DMS79 treated with DMSO at 0.1 percent for 48 hours (cell line): ENCODE data around the gene F2RL1.
"Not testable (repeated sequence)": the region's sequence is repeated elsewhere in the genome, so short reads cannot be mapped to it uniquely, and the experiment has no call there.

Experiments used
- DNase-seq: peaks from one replicate; lab custom pipeline; 2025; lab: John Stamatoyannopoulos, UW

Gene F2RL1

DNA sequence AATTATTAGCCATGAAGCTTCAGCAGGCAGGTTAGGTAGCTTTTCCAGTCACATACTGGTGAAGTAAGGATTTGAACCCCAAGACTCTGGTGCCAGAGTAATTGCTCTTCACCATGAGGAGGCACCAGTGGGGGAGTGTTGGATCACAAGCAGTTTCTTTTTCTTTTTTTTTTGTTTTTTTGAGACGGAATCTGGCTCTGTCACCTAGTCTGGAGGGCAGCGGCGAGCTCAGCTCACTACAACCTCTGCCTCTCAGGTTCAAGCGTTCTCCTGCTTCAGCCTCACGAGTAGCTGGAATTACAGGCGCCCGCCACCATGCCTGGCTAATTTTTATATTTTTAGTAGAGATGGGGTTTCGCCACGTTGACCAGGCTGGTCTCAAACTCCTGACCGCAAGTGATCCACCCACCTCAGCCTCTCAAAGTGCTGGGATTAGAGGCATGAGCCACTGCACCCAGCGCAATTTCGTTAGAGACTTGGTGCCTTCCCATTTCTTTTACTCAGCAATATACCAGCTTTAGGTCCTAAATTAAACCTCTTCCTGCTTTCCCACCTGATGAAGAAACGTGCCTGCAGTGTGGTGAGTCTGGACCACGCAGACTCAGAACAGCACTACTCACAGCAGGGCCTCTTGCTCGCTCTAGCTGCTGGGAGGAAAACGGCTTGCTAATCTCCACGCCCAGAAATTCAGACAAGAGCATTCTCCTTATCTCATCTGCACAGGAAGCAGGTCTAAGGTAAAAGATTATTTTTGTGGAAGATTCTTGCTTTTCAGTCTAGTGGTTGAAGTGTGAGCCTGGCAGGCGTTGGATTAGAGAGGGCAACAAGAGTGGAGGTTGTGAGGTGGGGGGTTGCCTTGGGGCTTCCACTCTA, 30.8 kb downstream of the F2RL1 start, which contains the start of gene S100Z:
S100Z (plus strand) TSS at position 596 of the 873 bp plus-strand sequence. CDS start 25,346 bp downstream, outside the sequence.
- DNase-seq: no peak

DNA sequence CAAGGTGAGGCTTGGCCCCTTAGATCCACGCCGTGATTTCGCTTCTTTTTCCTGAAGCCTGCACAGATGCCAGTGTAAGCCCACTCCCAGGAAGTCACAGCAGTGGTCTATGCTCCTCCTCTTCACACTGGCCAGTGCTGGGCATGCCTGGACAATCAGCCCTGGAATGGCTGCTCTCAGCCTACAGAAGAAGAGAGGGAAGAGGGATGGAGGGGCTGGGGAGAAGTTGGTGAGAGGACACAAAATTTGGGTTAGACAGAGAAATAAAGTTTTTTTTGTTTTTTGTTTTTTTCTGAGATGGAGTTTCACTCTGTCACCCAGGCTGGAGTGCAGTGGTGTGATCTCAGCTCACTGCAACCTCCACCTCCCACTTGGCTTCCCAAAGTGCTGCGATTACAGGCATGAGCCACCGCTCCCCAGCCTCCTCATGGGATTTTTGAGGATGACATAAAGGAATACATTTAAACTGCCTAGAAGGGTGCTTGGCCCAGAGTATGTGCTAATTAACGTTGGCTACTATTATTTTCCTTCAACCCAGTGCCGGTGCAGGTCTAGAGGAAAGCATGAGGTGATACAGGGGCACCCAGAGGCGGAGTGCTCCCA, 31.8 kb downstream of the F2RL1 start:
- DNase-seq: no peak

DNA sequence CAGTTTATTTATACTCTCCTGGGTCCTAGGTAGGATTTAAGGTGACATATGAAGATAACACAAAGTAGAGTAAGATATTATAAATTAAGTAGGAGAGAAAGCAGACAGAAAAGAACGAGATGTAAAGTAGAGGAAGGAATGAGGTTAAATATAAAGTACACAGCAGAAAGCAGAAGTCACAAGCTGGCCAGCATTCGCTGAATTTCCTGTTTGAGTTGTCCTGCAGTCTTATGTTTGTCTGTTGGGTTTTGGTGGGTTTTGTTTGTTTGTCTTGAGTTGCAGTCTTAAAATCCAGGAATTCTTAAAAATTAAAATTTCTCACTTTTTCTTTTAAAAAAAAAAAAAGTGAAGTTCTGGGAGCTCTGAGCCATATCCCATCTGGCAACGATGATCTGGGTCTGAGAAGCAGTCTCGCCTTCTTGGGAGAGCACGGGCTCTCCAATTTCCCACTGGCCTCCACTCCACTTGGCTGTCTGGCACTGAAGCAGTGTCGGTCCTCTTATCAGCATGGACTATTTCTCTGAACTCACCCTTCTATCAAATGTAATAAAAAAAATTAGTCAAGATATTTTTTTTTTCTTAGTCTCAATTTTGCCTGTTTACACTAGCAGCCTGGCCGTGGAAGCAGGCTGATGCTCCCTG, 33.0 kb downstream of the F2RL1 start:
- no peak for DNase-seq

DNA sequence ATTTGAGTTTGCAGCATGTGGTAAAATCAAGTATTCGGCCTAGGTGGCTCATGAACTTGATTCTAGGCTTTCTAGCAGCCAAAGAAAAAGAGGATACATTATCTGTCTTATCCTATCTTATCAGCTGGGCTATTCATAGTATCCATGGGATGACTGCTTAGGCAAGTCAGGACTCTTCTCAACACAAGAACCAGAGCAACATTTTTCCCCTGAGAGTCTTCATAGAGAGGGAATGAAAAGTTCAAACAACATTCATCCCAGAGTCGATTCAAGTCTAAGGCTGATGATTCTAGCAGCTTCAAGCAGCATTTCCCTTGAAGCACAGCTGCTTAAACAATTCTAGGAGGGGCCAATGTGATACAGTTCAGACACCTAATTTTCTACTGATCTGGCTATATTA, 33.9 kb downstream of the F2RL1 start:
- DNase-seq: no peak

DNA sequence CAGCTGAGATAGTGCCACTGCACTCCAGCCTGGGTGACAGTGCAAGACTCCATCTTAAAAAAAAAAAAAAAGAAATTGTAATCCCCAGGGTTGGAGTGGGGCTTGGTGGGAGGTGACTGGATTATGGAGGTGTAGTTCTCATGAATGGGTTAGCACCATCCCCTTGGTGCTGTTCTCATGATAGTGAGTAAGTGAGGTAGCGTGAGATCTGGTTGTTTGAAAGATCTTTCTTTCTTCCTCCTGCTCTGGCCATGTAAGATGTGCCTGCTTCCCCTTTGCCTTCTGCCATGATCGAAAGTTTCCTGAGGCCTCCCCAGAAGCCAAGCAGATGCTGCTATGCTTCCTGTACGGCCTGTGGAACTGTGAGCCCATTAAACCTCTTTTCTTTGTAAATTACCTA, 34.9 kb downstream of the F2RL1 start:
- DNase-seq: not testable (repeated sequence)

DNA sequence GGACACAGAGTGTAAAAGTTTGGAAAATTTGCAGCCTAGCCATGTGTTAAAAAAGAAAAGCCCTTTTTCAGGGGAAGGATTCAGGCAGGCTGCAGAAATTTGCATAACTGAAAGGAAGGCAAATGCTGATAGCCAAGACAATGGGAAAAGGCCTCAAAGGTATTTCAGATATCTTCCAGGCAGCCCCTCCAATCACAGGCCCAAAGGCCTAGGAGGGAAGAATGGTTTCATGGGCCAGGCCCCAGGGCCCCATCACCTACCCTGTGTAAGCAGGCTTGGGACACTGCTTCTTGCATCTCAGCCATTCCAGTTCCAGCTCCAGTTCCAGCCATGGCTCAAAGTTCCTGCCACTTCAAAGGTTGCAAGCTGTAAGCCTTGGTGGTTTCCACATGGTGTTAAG, 35.8 kb downstream of the F2RL1 start:
- DNase-seq: no peak

DNA sequence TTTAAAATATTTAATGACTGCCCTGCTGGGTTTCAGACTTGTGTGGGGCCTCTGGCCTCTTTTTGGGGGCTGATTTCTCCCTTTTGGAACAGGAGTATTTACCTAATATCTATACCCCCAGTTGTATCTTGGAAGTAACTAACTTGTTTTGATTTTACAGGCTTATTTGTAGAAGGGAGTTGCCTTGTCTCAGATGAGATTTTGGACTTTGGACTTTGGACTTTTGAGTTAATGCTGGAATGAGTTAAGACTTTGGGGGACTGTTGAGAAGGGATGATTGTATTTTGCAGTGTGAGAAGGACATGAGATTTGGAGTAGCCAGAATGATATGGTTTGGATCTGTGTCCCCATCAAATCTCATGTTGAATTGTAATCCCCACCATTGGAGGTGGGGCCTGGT, 36.7 kb downstream of the F2RL1 start:
- not testable (repeated sequence) for DNase-seq

DNA sequence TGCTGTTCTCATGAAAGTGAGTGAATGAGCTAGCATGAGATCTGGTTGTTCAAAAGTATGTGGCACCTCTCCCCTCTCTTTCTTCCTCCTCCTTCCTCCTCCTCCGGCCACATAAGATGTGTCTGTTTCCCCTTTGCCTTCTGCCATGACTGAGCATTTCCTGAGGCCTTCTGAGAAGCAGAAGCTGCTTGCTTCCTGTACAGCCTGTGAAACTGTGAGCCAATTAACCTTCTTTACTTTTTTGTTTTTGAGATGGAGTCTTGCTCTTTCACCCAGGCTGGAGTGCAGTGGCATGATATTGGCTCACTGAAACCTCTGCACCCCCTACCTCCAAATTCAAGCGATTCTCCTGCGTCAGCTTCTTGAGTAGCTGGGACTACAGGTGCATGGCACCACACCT, 37.1 kb downstream of the F2RL1 start:
- no peak for DNase-seq

DNA sequence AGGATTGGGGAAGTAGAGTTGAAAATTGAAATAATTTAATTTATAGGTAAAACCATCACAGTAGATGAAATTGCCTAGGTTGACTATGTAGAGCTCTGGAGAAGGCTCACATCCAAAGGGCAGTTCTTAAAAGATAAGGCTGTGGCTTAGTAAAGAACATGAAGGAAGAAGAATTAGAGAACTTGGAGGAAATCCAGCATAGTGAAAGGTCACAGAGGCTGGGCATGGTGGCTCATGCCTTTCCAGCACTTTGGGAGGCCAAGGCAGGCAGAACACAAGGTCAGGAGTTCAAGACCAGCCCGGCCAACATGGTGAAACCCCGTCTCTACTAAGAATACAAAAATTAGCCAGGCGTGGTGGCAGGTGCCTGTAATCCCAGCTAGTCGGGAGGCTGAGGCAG, 38.0 kb downstream of the F2RL1 start:
- DNase-seq: not testable (repeated sequence)

DNA sequence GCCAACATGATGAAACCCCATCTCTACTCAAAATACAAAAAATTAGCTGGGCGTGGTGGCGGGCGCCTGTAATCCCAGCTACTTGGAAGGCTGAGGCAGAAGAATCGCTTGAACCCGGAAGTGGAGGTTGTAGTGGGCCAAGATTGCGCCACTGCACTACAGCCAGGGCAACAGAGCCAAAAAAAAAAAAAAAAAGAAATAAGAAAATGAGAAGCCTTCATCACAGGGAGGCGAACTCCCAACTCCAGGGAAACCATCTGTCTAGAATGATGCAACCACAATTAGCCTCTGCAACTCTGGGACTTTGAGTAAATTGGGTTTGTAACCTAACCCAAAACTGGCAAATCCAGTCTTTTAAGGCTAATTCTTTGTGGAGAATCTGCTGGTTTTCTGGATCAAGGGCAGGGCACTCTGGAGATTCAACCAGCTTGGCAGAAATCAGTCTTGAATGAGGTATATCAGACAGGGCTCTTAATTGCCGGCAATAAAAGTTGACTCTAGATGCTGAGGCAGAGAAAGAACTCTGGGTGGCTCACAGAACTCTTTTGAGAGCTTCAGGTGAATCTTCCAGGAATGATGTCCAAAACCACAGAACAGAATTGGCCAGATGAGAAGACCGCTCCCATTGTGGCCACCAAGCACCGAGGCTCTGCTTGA, 40.9 kb downstream of the F2RL1 start:
- DNase-seq: no peak

DNA sequence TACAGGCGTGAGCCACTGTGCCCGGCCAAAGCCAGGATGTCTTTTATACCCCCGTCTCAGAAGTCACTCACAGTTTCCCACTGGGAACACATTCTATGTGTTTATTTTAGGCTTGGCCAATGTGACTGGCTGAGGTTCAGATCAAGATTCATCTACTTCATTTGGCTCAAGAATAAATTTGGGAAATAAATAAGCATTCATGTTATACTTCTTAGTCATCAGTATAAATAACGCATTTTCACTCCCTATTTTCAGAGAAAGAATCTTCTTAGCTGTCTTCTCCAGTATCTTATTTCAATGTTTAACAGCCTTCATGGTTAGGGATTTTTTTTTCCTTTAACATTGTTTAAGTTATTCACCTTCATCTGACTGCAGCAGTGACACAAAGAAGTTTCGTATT, 42.8 kb downstream of the F2RL1 start:
- DNase-seq: no peak

DNA sequence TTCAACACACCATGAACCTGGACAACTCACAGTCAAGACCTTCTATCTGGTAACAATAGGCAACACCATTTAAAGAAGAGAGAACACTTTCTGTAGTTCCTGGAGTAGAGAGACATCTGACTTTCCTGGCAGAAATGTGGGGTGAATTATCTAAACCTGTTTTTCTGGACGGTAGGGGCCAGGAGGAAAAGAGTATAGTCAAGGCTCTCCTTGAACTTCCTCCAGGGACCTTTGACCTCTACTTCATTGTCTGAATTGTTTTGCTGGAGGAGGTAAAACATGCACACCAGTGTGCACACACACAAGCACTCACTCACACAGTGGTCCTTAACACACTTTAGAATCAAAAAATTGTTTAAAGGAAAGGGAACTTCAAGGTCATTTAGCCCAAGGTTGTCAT, 44.2 kb downstream of the F2RL1 start:
- DNase-seq: no peak

DNA sequence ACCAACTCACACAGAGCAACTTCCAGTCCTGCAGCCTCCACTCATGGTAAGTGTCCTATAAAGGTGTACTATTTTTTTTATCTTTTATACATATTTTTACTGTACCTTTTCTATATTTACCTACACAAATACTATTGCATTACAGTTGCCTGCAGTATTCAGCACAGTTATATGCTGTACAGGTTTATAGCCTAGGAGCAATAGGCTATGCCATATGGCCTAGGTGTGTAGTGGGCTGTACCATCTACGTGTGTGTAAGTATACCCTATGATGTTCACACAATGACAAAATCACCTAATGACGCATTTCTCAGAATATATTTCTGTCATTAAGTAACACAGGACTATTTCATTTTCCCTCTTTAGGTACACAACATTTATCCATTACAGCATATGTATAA, 47.7 kb downstream of the F2RL1 start:
- DNase-seq: no peak

DNA sequence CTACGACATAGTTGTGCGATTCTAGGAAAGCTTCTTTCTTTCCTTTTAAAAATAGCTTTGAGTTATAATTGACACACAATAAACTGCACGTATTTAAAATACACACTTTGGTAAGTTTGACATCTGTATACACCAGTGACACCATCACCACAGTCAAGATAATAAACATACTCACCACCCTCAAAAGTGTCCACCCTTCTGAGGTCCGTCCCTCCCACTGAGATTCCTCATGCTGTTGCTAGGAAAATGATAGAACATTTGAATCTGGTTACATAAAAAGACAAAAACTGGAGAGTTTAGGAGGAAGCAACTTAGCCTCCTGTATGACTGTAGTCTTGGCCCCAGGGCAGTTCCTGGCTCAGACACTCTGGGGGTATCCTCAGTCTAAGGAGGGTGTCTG, 48.2 kb downstream of the F2RL1 start:
- no peak for DNase-seq

DNA sequence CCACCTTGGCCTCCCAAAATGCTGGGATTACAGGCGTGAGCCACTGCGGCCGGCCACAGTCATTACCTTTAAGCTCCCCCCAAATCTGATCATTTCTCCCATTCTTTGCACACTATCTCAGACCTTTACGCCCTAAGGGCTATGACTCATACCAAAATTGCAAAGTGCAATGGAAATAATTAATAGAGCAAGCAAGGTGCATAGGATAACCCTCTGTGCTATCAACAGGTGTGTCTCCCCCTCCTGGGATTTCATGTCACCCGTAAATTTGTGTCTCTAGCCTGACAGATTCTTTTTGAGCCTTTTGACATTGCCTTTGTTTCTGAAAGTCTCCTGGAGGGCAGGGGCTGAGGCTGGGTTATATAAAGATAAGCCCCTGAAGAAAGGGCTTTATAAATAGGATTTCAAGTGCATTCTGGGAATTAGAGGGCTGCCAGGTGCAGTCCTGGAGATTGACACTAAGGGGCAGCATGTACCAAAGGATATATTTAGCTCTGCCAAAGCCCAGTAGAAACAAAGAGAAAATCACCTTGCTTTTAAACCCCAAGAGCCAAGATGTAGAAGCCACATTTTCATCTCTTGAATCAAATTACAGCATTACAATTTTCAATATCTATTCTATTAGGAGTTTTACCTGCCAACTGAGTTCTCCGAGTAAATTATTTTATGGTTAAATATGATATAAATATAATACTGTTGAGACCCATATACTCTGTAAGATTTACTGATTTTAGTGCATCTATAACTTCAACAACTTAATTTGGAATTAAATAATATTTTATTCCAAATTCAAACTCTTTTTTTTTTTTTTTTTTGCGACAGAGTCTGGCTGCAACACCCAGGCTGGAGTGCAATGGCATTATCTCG, 49.2 kb downstream of the F2RL1 start:
- peak; percentile 21 for DNase-seq

DNA sequence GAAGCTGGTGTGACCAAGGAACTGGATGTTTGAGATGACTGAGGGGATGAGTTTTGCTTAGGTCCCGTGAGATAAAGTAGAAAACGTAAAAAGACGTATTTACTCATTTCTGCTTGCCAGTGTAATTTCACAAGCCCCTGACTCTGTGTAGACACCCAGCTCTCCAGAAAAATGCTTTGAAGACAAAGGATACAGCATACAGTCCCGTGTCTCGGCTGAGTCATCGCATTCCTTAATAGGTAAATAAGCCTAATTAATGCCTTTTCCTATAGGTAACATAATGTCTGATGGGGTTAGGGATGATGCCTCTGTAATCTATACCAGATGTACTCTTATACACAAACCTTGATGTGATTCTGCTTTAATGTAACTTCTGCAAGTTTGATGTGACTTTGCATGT, 51.2 kb downstream of the F2RL1 start:
- no peak for DNase-seq

DNA sequence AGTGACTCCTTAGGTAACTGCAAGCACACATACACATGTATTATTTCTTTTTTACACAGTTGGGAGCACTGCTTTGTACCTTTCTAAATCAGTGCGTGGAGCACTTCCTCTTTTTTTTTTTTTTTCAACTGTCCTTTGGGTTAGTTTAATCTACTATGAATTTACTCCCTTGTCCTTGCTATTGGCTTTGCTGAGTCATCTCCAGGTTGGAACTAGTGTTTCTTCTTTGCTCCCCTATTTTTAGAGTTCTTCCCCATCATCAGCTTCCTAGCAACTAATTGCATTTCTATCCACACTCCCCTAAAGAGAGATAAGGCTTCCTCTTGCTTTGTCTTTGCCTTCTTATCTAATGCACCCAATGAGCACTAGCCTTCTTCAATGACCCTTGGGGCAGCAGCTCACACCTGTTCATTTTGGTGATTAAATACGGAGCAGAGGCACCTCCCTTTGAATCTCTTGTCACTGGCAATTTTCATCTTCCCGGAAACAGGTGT, 55.3 kb downstream of the F2RL1 start:
- DNase-seq: peak; percentile 13
